SK-N-SH treated with all-trans-retinoic acid at 6 μM for 48 hours (cell line): ENCODE measurements around the gene SEMA3E.

Experiments used
- ATAC-seq: fragments of 200-7000 bp; cut with Tn5 transposase; 3 replicates; pipeline ENCODE4 v1.9.1; 2020; ENCODE audit warnings: mild to moderate bottlenecking, moderate library complexity
- ARNTL ChIP-seq: fragments of 450-650 bp; formaldehyde crosslinking; IDR thresholded peaks from 2 replicates; pipeline ENCODE4 v1.5.0; 2020; ENCODE audit warnings: low read depth, mild to moderate bottlenecking, moderate library complexity, borderline replicate concordance
- BACH2 ChIP-seq: fragments of 250-450 bp; sonication (Bioruptor Pico); IDR thresholded peaks from 2 replicates; pipeline ENCODE4 v1.9.0; 2021; ENCODE audit warnings: mild to moderate bottlenecking, borderline replicate concordance
- CSDC2 ChIP-seq: fragments of 250-450 bp; sonication (Bioruptor Pico); IDR thresholded peaks from 2 replicates; pipeline ENCODE4 v1.5.0; 2020; ENCODE audit warnings: mild to moderate bottlenecking, moderate library complexity
- ESRRG ChIP-seq: fragments of 250-450 bp; sonication (Bioruptor Pico); IDR thresholded peaks from 2 replicates; pipeline ENCODE4 v1.6.1; 2021; ENCODE audit warnings: mild to moderate bottlenecking
- GLIS3 ChIP-seq: fragments of 250-450 bp; sonication (Bioruptor Pico); IDR thresholded peaks from 2 replicates; pipeline ENCODE4 v1.5.0; 2020; ENCODE audit warnings: mild to moderate bottlenecking, moderate library complexity
- ISL1 ChIP-seq: fragments of 250-450 bp; sonication (Bioruptor Pico); IDR thresholded peaks from 2 replicates; pipeline ENCODE4 v2.1.2; 2022; ENCODE audit warnings: mild to moderate bottlenecking, moderate library complexity
- OSR1 ChIP-seq: fragments of 250-450 bp; sonication (Bioruptor Pico); IDR thresholded peaks from 2 replicates; pipeline ENCODE4 v1.8.0; 2022; ENCODE audit warnings: moderate library complexity, mild to moderate bottlenecking, inconsistent platforms
- PPARA ChIP-seq: fragments of 250-450 bp; sonication (Bioruptor Pico); IDR thresholded peaks from 2 replicates; pipeline ENCODE4 v1.5.0; 2020; ENCODE audit warnings: mild to moderate bottlenecking, borderline replicate concordance
- RARB ChIP-seq: fragments of 250-450 bp; sonication (Bioruptor Pico); IDR thresholded peaks from 2 replicates; pipeline ENCODE4 v1.8.0; 2021; ENCODE audit warnings: mild to moderate bottlenecking, moderate library complexity
- SNAI2 ChIP-seq: fragments of 250-450 bp; sonication (Bioruptor Pico); IDR thresholded peaks from 2 replicates; pipeline ENCODE4 v1.5.0; 2020; ENCODE audit warnings: mild to moderate bottlenecking, moderate library complexity
- TCF4 ChIP-seq: fragments of 250-450 bp; sonication (Bioruptor Pico); IDR thresholded peaks from 2 replicates; pipeline ENCODE4 v1.8.0; 2021; ENCODE audit warnings: mild to moderate bottlenecking, moderate library complexity, borderline replicate concordance
- ZC3H10 ChIP-seq: fragments of 250-450 bp; sonication (Bioruptor Pico); IDR thresholded peaks from 2 replicates; pipeline ENCODE4 v1.5.1; 2021; ENCODE audit warnings: mild to moderate bottlenecking, moderate library complexity
- ZFP3 ChIP-seq: fragments of 250-450 bp; sonication (Bioruptor Pico); IDR thresholded peaks from 2 replicates; pipeline ENCODE4 v1.5.0; 2020; ENCODE audit warnings: mild to moderate bottlenecking, moderate library complexity
- ZNF565 ChIP-seq: fragments of 450-650 bp; formaldehyde crosslinking; conservative IDR thresholded peaks from 2 replicates; pipeline ENCODE4 v1.5.0; 2020; ENCODE audit warnings: low read depth, mild to moderate bottlenecking, moderate library complexity
- ZNF8 ChIP-seq: fragments of 450-650 bp; formaldehyde crosslinking; IDR thresholded peaks from 2 replicates; pipeline ENCODE4 v1.5.0; 2020; ENCODE audit warnings: mild to moderate bottlenecking, moderate library complexity
- TF ChIP-seq, protein P1 (sequence below): fragments of 250-450 bp; sonication (Bioruptor Pico); IDR thresholded peaks from 2 replicates; pipeline ENCODE4 v1.8.0; 2020; ENCODE audit warnings: mild to moderate bottlenecking, moderate library complexity, borderline replicate concordance
- TF ChIP-seq, protein P2 (sequence below): fragments of 250-450 bp; sonication (Bioruptor Pico); IDR thresholded peaks from 2 replicates; pipeline ENCODE4 v1.5.0; 2020; ENCODE audit warnings: mild to moderate bottlenecking, moderate library complexity
- TF ChIP-seq, protein P3 (sequence below): fragments of 250-450 bp; sonication (Bioruptor Pico); IDR thresholded peaks from 2 replicates; pipeline ENCODE4 v1.8.0; 2021; ENCODE audit warnings: low read depth, mild to moderate bottlenecking, moderate library complexity, borderline replicate concordance

SEMA3E gene

DNA sequence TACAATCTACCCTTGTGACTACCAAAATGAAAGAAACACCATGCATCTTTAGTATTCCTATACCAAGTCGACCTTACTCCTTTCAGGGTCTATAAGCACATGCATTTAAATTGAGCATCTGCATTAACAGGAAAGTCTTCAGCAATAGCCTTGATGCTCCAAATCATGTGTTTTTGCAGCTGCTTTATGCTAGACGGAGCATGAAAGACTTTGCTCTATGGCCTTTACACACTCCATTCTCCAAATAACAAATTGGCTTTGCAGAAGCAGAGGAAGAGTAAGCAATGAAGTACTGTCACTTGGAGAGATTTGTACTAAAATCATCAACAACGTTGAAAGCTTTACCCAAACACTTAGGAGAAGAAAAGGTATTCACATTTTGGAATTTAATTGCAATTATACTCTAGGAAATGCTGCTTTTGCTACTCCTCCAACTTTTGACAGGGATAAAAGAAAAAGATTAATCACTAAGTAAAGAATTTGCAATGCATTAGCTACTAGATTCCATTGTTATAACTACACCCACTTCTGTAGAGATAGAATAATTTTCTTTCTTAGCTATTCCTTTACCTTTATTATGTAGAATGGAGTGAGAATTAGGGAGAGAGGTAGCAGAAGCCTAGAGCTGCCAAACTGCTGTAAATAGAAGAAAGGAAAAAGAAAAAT, 131.8 kb downstream of the SEMA3E start:
- ATAC-seq: no peak
- TF ChIP-seq TCF4 (CRISPR knock-in tag) (no peak), ISL1 (no peak)

DNA sequence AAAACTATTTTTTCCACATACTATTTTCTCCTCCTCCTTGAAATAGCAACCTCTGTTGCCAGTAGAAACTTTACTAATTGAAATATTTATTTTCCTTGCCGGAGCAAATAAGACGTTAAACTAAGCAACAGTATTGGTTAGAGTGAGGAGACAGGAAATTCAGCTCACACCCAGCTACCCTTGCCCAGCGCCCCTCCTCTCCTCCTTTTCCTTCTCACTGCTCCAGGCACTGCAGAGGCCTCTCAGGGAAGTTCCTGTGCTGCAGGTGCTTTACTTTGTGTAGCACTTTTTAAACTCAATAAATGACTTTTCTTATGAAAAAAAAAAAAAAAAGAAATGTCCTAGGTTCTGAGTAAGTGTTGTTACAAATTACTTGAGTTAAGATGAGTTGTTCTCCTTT, 134.0 kb downstream of the SEMA3E start:
- no peak for TF ChIP-seq SNAI2 (CRISPR knock-in tag)
- no peak for TF ChIP-seq TCF4 (CRISPR knock-in tag)
- no peak for TF ChIP-seq ZC3H10 (CRISPR knock-in tag)
- no peak for TF ChIP-seq CSDC2 (CRISPR knock-in tag)
- TF ChIP-seq OSR1 (CRISPR knock-in tag): no peak
- TF ChIP-seq, protein P1, sequence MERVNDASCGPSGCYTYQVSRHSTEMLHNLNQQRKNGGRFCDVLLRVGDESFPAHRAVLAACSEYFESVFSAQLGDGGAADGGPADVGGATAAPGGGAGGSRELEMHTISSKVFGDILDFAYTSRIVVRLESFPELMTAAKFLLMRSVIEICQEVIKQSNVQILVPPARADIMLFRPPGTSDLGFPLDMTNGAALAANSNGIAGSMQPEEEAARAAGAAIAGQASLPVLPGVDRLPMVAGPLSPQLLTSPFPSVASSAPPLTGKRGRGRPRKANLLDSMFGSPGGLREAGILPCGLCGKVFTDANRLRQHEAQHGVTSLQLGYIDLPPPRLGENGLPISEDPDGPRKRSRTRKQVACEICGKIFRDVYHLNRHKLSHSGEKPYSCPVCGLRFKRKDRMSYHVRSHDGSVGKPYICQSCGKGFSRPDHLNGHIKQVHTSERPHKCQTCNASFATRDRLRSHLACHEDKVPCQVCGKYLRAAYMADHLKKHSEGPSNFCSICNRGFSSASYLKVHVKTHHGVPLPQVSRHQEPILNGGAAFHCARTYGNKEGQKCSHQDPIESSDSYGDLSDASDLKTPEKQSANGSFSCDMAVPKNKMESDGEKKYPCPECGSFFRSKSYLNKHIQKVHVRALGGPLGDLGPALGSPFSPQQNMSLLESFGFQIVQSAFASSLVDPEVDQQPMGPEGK (CRISPR knock-in tag): no peak
- TF ChIP-seq BACH2 (CRISPR knock-in tag): no peak
- TF ChIP-seq, protein P2, sequence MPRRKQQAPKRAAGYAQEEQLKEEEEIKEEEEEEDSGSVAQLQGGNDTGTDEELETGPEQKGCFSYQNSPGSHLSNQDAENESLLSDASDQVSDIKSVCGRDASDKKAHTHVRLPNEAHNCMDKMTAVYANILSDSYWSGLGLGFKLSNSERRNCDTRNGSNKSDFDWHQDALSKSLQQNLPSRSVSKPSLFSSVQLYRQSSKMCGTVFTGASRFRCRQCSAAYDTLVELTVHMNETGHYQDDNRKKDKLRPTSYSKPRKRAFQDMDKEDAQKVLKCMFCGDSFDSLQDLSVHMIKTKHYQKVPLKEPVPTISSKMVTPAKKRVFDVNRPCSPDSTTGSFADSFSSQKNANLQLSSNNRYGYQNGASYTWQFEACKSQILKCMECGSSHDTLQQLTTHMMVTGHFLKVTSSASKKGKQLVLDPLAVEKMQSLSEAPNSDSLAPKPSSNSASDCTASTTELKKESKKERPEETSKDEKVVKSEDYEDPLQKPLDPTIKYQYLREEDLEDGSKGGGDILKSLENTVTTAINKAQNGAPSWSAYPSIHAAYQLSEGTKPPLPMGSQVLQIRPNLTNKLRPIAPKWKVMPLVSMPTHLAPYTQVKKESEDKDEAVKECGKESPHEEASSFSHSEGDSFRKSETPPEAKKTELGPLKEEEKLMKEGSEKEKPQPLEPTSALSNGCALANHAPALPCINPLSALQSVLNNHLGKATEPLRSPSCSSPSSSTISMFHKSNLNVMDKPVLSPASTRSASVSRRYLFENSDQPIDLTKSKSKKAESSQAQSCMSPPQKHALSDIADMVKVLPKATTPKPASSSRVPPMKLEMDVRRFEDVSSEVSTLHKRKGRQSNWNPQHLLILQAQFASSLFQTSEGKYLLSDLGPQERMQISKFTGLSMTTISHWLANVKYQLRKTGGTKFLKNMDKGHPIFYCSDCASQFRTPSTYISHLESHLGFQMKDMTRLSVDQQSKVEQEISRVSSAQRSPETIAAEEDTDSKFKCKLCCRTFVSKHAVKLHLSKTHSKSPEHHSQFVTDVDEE (CRISPR knock-in tag): no peak
- no peak for TF ChIP-seq ISL1
- TF ChIP-seq ARNTL (CRISPR knock-in tag): no peak
- TF ChIP-seq, all 23 proteins: peak for 0
- ATAC-seq: no peak

DNA sequence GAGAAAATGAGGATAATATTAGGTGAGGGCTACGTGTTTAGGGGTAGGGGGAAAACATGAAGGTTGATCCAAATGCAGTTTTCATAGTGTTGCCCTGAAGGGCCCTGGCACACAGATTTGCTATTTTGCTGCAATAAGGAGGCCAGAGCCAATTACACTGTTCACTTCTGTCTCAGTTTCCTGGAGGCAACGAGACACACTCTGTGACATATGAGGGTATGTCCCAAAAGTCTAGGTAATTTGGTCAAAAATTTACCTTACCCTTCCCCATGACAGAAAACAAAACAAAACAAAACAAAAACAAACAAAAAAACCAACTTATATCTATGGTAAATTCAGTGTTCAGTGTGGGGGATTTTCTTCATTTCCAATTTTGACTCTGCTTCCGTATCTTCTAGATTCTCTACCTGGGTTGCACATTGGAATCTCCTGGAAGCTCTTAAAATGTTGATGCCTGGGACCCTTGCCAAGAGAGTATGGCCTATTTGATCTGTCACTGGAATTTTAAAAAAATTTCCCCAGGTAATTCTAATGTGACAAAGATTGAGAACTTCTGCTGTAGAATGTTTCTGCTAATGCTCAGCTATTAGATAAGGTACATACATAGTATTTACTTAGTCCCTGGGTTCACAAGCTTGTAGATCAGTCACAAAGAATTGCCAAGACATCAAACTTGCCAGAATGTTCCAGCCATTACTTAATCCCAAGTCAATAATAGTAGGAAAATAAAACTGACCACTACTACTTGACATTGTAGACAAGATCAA, 139.5 kb downstream of the SEMA3E start:
- no peak for ATAC-seq
- TF ChIP-seq SNAI2 (CRISPR knock-in tag) (no peak), ZNF8 (no peak)
- TF ChIP-seq, all 23 proteins: peak for 0

DNA sequence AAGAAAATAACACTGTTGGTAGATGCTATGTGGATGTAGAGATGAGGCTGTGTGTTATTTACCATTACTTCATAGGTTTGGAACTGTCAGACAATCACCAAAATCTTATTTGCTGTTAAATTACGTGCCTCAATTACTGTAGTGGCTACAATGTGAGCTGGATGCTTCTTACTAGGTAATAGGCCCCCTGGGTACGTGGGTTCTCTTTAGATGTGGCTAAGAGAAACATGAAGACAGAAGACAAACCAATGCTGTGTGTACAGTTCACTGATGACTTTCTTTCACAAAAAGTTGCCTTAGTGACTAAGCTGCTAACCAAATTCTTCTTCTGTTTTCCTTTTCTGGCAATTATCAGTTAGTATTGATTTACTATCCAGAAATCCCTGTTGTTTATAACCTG, 144.6 kb downstream of the SEMA3E start:
- TF ChIP-seq, protein P3, sequence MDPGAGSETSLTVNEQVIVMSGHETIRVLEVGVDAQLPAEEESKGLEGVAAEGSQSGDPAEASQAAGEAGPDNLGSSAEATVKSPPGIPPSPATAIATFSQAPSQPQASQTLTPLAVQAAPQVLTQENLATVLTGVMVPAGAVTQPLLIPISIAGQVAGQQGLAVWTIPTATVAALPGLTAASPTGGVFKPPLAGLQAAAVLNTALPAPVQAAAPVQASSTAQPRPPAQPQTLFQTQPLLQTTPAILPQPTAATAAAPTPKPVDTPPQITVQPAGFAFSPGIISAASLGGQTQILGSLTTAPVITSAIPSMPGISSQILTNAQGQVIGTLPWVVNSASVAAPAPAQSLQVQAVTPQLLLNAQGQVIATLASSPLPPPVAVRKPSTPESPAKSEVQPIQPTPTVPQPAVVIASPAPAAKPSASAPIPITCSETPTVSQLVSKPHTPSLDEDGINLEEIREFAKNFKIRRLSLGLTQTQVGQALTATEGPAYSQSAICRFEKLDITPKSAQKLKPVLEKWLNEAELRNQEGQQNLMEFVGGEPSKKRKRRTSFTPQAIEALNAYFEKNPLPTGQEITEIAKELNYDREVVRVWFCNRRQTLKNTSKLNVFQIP (CRISPR knock-in tag): no peak
- TF ChIP-seq GLIS3 (CRISPR knock-in tag): no peak
- no peak for TF ChIP-seq ZC3H10 (CRISPR knock-in tag)
- no peak for TF ChIP-seq ZNF565 (CRISPR knock-in tag)
- no peak for TF ChIP-seq ZFP3 (CRISPR knock-in tag)
- TF ChIP-seq RARB: no peak
- TF ChIP-seq CSDC2 (CRISPR knock-in tag): no peak
- TF ChIP-seq ISL1: no peak
- TF ChIP-seq, protein P2 (CRISPR knock-in tag): no peak
- no peak for TF ChIP-seq OSR1 (CRISPR knock-in tag)
- no peak for TF ChIP-seq PPARA (CRISPR knock-in tag)
- no peak for TF ChIP-seq ESRRG
- TF ChIP-seq ZNF8: no peak
- no peak for TF ChIP-seq ARNTL (CRISPR knock-in tag)
- ATAC-seq: no peak
